Progenitor cell of endocrine pancreas (in vitro differentiated cells): Measurements from ENCODE around the gene ASIC3. TPM values are rescaled to one million over a fixed set of nuclear protein-coding genes. Genes with fewer than 3 reads are reported as not detected.

Source experiments
- DNase-seq: peaks from one replicate; pipeline ENCODE4 v3.0.0; 2021; ENCODE audit warnings: low spot score; ENCODE audit not compliant: unreplicated experiment
- H3K27ac Mint-ChIP-seq: 2 replicates; pipeline ENCODE4 v1.8.0; 2021; ENCODE audit warnings: mild to moderate bottlenecking, moderate library complexity, mixed read lengths
- H3K27me3 Mint-ChIP-seq: 2 replicates; pipeline ENCODE4 v1.8.0; 2021; ENCODE audit warnings: mixed read lengths
- H3K36me3 Mint-ChIP-seq: 2 replicates; pipeline ENCODE4 v1.8.0; 2022; ENCODE audit warnings: mixed read lengths; ENCODE audit not compliant: insufficient read depth
- H3K4me1 Mint-ChIP-seq: 2 replicates; pipeline ENCODE4 v1.8.0; 2021; ENCODE audit warnings: low read depth, mixed read lengths
- H3K4me3 Mint-ChIP-seq: 2 replicates; pipeline ENCODE4 v1.8.0; 2021; ENCODE audit warnings: low read depth, mild to moderate bottlenecking, moderate library complexity, mixed read lengths
- H3K9me3 Mint-ChIP-seq: 2 replicates; pipeline ENCODE4 v1.8.0; 2021; ENCODE audit warnings: low read depth, mixed read lengths
- long read RNA-seq: library from polyadenylated mRNA; unstranded; transcript quantifications from one replicate; pipeline ENCODE4 v2.0.0, GENCODE V29; 2020
- total RNA-seq: library from RNA; stranded (reverse); gene quantifications from 2 replicates; pipeline ENCODE4 v1.2.1, GENCODE V29; 2021
- TF ChIP-seq, protein P1 (sequence below): fragments of 200-600 bp; sonication (generic); IDR thresholded peaks from one replicate; pipeline ENCODE4 v1.5.0; 2021; ENCODE audit warnings: antibody characterized with exemption, mild to moderate bottlenecking; ENCODE audit not compliant: unreplicated experiment

Gene ASIC3
- 3.5 and 5.1 TPM in 2 replicates for total RNA-seq
- long read RNA-seq: 0 reads

DNA sequence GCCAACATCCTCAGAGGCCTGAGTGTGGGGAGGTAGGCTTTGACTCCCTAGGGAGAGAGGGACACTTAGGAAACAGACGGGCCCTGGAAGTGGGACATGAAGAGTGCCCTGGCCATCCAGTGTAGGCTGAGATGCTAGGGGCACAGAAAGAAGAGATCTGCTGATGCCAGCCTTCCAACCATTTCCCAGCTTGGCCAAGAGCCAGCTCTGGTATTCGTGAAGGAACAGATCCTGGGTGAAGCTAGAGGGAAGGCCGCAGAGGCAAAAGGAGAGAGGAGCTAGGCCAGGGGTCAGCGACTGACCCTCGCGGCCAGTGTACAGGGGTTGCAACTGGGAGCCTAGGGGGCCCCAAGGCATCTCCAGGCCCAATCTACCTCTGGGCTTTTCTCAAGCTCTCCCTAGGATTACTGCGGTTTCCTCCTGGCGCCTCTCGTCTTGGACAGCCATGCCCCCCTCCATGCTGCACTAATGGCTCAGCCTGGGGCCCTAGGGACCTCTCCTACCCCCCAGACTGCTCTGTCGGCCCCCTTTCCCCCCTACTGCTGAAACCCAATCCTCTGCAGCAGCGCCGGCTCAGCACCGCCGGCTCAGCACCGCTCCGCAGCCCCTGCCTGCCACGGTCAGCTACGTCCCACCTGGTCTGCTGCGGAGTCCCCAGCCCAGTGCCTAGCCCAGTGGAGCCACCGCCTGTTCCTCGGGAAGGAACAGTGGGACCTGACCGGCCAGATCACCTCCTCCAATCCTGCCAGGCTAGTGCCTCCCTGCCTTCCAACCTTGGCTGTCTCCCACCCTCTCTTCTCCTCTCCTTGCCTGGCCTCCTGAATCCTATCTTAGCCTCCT lies at the start of gene ASIC3:
ASIC3 (plus strand) TSS at position 556 of the 840 bp plus-strand sequence. CDS start 355 bp downstream, outside the sequence.
- H3K27ac Mint-ChIP-seq: peak within 1 kb of the TSS; percentile 60
- no peaks in the 10 kb centered on the region for H3K36me3 Mint-ChIP-seq
- H3K27me3 Mint-ChIP-seq: peaks cover 23% of the 10 kb centered on the region
- H3K9me3 Mint-ChIP-seq: no peaks in the 10 kb centered on the region
- TF ChIP-seq, protein P1, sequence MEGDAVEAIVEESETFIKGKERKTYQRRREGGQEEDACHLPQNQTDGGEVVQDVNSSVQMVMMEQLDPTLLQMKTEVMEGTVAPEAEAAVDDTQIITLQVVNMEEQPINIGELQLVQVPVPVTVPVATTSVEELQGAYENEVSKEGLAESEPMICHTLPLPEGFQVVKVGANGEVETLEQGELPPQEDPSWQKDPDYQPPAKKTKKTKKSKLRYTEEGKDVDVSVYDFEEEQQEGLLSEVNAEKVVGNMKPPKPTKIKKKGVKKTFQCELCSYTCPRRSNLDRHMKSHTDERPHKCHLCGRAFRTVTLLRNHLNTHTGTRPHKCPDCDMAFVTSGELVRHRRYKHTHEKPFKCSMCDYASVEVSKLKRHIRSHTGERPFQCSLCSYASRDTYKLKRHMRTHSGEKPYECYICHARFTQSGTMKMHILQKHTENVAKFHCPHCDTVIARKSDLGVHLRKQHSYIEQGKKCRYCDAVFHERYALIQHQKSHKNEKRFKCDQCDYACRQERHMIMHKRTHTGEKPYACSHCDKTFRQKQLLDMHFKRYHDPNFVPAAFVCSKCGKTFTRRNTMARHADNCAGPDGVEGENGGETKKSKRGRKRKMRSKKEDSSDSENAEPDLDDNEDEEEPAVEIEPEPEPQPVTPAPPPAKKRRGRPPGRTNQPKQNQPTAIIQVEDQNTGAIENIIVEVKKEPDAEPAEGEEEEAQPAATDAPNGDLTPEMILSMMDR: no peak
- no peak for DNase-seq
- no peaks in the 10 kb centered on the region for H3K4me1 Mint-ChIP-seq
- no peak within 1 kb of the TSS for H3K4me3 Mint-ChIP-seq

DNA sequence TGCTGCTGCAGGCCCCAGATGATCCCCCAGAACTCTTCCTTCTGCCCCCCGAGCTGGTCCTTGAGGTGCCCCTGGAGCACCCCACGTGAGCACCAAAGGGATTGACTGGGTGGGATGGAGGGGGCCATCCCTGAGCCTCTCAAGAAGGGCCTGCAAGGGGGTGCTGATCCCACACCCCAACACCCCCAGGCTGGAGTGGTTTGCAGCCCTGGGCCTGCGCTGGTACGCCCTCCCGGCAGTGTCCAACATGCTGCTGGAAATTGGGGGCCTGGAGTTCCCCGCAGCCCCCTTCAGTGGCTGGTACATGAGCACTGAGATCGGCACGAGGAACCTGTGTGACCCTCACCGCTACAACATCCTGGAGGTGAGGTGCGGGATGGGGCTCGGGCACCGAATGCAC lies 49.3 kb upstream of the ASIC3 start:
- DNase-seq: no peak
- TF ChIP-seq, protein P1: no peak
- no peaks in the 10 kb centered on the region for H3K9me3 Mint-ChIP-seq
- H3K4me3 Mint-ChIP-seq: no peak overlapping the region
- H3K36me3 Mint-ChIP-seq: no peaks in the 10 kb centered on the region
- no peak overlapping the region for H3K27ac Mint-ChIP-seq
- no peaks in the 10 kb centered on the region for H3K4me1 Mint-ChIP-seq
- H3K27me3 Mint-ChIP-seq: peaks cover 8% of the 10 kb centered on the region

DNA sequence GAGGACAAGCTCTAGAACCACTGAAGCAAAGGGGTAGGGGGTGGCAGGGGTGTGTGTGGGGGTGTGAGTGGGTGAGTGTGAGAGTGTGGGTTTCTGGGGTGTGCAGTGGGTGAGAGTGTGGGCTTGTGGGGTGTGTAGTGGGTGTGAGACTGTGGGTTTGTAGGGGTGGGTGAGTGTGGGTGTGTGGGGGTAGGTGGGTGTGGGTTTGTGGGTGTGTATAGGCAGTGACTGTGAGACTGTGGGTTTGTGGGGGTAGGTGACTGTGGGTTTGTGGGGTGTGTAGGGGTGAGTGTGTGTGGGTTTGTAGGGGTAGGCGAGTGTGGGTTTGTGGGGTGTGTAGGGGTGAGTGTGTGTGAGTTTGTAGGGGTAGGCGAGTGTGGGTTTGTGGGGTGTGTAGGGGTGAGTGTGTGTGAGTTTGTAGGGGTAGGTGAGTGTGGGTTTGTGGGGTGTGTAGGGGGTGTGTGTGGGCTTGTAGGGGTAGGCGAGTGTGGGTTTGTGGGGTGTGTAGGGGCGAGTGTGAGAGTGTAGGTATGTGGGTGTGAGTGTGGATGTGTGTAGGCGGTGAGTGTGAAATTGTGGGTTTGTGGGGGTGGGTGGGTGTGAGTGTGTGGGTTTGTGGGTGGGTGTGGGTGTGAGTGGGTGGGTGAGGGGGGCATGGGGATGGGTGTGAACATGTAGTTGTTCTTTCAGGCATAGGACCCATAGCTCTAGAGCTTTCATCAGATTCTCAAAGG lies 48.7 kb upstream of the ASIC3 start:
- H3K4me3 Mint-ChIP-seq: no peak overlapping the region
- H3K9me3 Mint-ChIP-seq: no peaks in the 10 kb centered on the region
- no peaks in the 10 kb centered on the region for H3K4me1 Mint-ChIP-seq
- no peak overlapping the region for H3K27ac Mint-ChIP-seq
- no peak for DNase-seq
- H3K36me3 Mint-ChIP-seq: no peaks in the 10 kb centered on the region
- TF ChIP-seq, protein P1: no peak
- H3K27me3 Mint-ChIP-seq: peaks cover 12% of the 10 kb centered on the region

DNA sequence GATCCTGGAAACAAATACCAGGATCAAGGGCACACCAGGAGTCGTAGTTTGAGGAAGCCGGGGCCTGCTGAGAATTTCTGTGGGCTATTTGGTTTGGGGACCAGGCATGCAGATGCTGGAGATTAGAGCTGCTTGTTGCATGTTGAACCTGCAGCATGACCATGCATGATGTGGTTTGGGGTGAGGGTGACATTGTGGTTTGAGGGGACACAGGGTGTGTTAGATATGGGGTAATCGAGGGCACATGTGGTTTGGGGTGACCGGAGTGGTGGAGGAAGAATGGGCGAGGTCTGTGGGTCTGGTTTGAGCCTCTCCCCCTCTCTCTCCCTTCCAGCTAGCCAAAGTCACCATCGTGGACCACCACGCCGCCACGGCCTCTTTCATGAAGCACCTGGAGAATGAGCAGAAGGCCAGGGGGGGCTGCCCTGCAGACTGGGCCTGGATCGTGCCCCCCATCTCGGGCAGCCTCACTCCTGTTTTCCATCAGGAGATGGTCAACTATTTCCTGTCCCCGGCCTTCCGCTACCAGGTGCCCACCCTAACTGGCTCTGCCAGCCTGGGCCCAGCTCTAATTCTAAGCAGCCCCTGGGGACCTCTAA lies 47.3 kb upstream of the ASIC3 start:
- no peaks in the 10 kb centered on the region for H3K4me1 Mint-ChIP-seq
- H3K9me3 Mint-ChIP-seq: no peaks in the 10 kb centered on the region
- peaks cover 12% of the 10 kb centered on the region for H3K27me3 Mint-ChIP-seq
- TF ChIP-seq, protein P1: no peak
- no peak overlapping the region for H3K27ac Mint-ChIP-seq
- no peaks in the 10 kb centered on the region for H3K36me3 Mint-ChIP-seq
- no peak overlapping the region for H3K4me3 Mint-ChIP-seq
- no peak for DNase-seq

DNA sequence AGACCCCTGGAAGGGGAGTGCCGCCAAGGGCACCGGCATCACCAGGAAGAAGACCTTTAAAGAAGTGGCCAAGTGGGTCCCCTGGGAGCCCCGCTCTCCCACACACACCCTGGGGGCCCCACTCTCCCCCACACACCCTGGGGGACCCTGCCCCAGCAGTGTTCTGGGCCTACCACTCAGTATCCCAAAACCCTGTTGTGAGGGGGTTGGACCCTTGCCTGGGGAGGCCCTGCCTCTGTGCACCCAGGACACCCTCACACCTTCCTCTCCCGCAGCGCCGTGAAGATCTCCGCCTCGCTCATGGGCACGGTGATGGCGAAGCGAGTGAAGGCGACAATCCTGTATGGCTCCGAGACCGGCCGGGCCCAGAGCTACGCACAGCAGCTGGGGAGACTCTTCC lies 46.8 kb upstream of the ASIC3 start:
- H3K27me3 Mint-ChIP-seq: peaks cover 12% of the 10 kb centered on the region
- no peak for DNase-seq
- H3K4me1 Mint-ChIP-seq: no peaks in the 10 kb centered on the region
- H3K4me3 Mint-ChIP-seq: no peak overlapping the region
- H3K27ac Mint-ChIP-seq: no peak overlapping the region
- TF ChIP-seq, protein P1: no peak
- no peaks in the 10 kb centered on the region for H3K9me3 Mint-ChIP-seq
- H3K36me3 Mint-ChIP-seq: no peaks in the 10 kb centered on the region
